PC-3 (cell line): Measurements from ENCODE around the gene SLC31A1. TPM values are rescaled to one million over a fixed set of nuclear protein-coding genes. Genes with fewer than 3 reads are reported as not detected.
"Not testable (repeated sequence)": the region's sequence is repeated elsewhere in the genome, so short reads cannot be mapped to it uniquely, and the experiment has no call there.

ENCODE experiments used
- ATAC-seq: fragments of 200-7000 bp; cut with Tn5 transposase; 2 replicates; pipeline ENCODE4 v1.9.1; 2020; ENCODE audit warnings: mild to moderate bottlenecking, moderate library complexity
- BruUV-seq: library from RNA; stranded (reverse); fragments of 400-500 nt; replicated peaks from 2 replicates; lab custom pipeline; 2021; lab: Mats Ljungman, UMichigan
- CTCF ChIA-PET: fragments of 300-600 bp; sonication (Branson Sonifier 250); formaldehyde crosslinking; loops from one replicate; lab custom pipeline; 2022; ENCODE audit warnings: antibody characterized with exemption; lab: Charles Lee
- POLR2A ChIA-PET: fragments of 300-600 bp; sonication (Branson Sonifier 250); formaldehyde crosslinking; loops from one replicate; lab custom pipeline; 2022; ENCODE audit warnings: antibody characterized with exemption; ENCODE audit not compliant: unreplicated experiment; lab: Charles Lee
- DNase-seq: peaks from one replicate; pipeline ENCODE4 v3.0.0-alpha.2; 2015
- H2AFZ ChIP-seq: fragments of 300-600 bp; sonication (generic); 2 replicates; pipeline ENCODE4 v1.6.0; 2016; ENCODE audit warnings: antibody characterized with exemption, low read length
- H3F3A ChIP-seq: fragments of 300-600 bp; sonication (generic); one replicate; pipeline ENCODE4 v1.6.0; 2017; ENCODE audit warnings: antibody characterized with exemption, low read length, control low read depth, mild to moderate bottlenecking; ENCODE audit not compliant: unreplicated experiment
- H3K27ac ChIP-seq: fragments of 300-600 bp; sonication (generic); 2 replicates; pipeline ENCODE4 v1.5.1; 2016; ENCODE audit warnings: mild to moderate bottlenecking, low read length
- H3K27me3 ChIP-seq: fragments of 300-600 bp; sonication (generic); 2 replicates; pipeline ENCODE4 v1.6.1; 2016; ENCODE audit warnings: low read length, mixed read lengths
- H3K36me3 ChIP-seq: fragments of 300-600 bp; sonication (generic); 2 replicates; pipeline ENCODE4 v1.6.1; 2016; ENCODE audit warnings: low read depth, mixed run types, low read length, mixed read lengths
- H3K4me1 ChIP-seq: fragments of 300-600 bp; sonication (generic); 2 replicates; pipeline ENCODE4 v1.5.1; 2016; ENCODE audit warnings: low read length; ENCODE audit not compliant: insufficient read depth
- H3K4me2 ChIP-seq: fragments of 300-600 bp; sonication (generic); 2 replicates; pipeline ENCODE4 v1.6.0; 2016; ENCODE audit warnings: low read length
- H3K4me3 ChIP-seq: fragments of 300-600 bp; sonication (generic); 2 replicates; pipeline ENCODE4 v1.5.1; 2016; ENCODE audit warnings: mild to moderate bottlenecking, low read length, mixed read lengths
- H3K79me2 ChIP-seq: fragments of 300-600 bp; sonication (generic); 2 replicates; pipeline ENCODE4 v1.6.1; 2017; ENCODE audit warnings: low read length, mixed read lengths
- H3K9ac ChIP-seq: fragments of 300-600 bp; sonication (generic); 2 replicates; pipeline ENCODE4 v1.6.0; 2016; ENCODE audit warnings: mild to moderate bottlenecking, low read length
- H3K9me2 ChIP-seq: fragments of 300-600 bp; sonication (generic); replicated peaks from 2 replicates; pipeline ENCODE4 v1.6.1; 2016; ENCODE audit warnings: mixed run types, low read length, mixed read lengths
- H3K9me3 ChIP-seq: fragments of 300-600 bp; sonication (generic); 2 replicates; pipeline ENCODE4 v1.6.1; 2016; ENCODE audit warnings: low read length, mixed read lengths
- H4K20me1 ChIP-seq: fragments of 300-600 bp; sonication (generic); 2 replicates; pipeline ENCODE4 v1.6.1; 2016; ENCODE audit warnings: low read length, mixed read lengths
- EZH2 ChIP-seq: fragments of 300-600 bp; sonication (generic); IDR thresholded peaks from one replicate; pipeline ENCODE4 v1.6.1; 2017; ENCODE audit warnings: antibody characterized with exemption, mild to moderate bottlenecking, low read length; ENCODE audit not compliant: unreplicated experiment
- EZH2phosphoT487 ChIP-seq: fragments of 300-600 bp; sonication (generic); IDR thresholded peaks from 2 replicates; pipeline ENCODE4 v1.6.1; 2018; ENCODE audit warnings: mild to moderate bottlenecking, antibody characterized with exemption, low read length, borderline replicate concordance
- intact Hi-C: fragments of 100-400 bp; cut with micrococcal nuclease; formaldehyde crosslinking; loops from 2 replicates; pipeline ENCODE4 v1.9.0; 2023
- total RNA-seq: library from RNA; depleted of rRNA; stranded (reverse); fragments of >200 nt; gene quantifications from 2 replicates; pipeline ENCODE4 v1.2.3, GENCODE V29; 2014
- TF ChIP-seq, protein P1 (sequence below): fragments of 300-600 bp; sonication (generic); conservative IDR thresholded peaks from 2 replicates; pipeline ENCODE4 v1.5.1; 2017; ENCODE audit warnings: antibody characterized with exemption, low read depth, mild to moderate bottlenecking, low read length

Gene SLC31A1
- total RNA-seq, 1 experiment from 2014 or later = 9.7 TPM

DNA sequence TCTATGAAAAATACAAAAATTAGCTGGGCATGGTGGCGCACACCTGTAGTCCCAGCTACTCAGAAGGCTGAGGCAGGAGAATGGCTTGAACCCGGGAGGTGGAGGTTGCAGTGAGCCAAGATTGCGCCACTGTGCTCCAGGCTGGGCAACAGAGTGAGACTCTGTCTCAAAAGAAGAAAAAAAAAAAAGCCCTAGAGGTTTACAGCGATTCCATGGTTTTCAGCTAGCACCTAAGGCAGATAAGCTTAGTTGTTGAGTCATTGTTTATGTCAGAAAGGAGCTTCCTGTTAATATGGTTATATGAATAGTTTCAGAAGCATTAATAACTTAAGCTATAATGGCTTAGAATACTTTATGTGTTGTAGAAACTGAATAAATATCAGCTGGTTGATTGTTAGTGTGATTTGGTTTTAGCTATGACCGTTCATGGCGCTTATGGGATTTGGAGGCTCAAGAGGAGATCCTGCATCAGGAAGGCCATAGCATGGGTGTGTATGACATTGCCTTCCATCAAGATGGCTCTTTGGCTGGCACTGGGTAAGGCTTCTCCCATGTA is 68.8 kb downstream of the SLC31A1 start:
- BruUV-seq = no TSS peak
- ChIA-PET CTCF (no interaction called here), POLR2A (no interaction called here)
- intact Hi-C loops = no loop called here
- H3K27ac ChIP-seq = no peak overlapping the region
- no peaks in the 10 kb centered on the region for H3K9me2 ChIP-seq
- H3K27me3 ChIP-seq = no peaks in the 10 kb centered on the region
- H3K36me3 ChIP-seq = peaks cover 64% of the 10 kb centered on the region
- no peaks in the 10 kb centered on the region for H3K79me2 ChIP-seq
- no peak overlapping the region for H3K9ac ChIP-seq
- no peak for TF ChIP-seq EZH2
- TF ChIP-seq, protein P1, sequence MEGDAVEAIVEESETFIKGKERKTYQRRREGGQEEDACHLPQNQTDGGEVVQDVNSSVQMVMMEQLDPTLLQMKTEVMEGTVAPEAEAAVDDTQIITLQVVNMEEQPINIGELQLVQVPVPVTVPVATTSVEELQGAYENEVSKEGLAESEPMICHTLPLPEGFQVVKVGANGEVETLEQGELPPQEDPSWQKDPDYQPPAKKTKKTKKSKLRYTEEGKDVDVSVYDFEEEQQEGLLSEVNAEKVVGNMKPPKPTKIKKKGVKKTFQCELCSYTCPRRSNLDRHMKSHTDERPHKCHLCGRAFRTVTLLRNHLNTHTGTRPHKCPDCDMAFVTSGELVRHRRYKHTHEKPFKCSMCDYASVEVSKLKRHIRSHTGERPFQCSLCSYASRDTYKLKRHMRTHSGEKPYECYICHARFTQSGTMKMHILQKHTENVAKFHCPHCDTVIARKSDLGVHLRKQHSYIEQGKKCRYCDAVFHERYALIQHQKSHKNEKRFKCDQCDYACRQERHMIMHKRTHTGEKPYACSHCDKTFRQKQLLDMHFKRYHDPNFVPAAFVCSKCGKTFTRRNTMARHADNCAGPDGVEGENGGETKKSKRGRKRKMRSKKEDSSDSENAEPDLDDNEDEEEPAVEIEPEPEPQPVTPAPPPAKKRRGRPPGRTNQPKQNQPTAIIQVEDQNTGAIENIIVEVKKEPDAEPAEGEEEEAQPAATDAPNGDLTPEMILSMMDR = no peak
- no peak for TF ChIP-seq EZH2phosphoT487
- no peaks in the 10 kb centered on the region for H3K4me1 ChIP-seq
- no peak overlapping the region for H3K4me3 ChIP-seq
- H3K4me2 ChIP-seq = no peak overlapping the region
- no peaks in the 10 kb centered on the region for H3F3A ChIP-seq
- no peaks in the 10 kb centered on the region for H4K20me1 ChIP-seq
- DNase-seq = no peak
- no peaks in the 10 kb centered on the region for H3K9me3 ChIP-seq
- H2AFZ ChIP-seq = no peak overlapping the region
- ATAC-seq = no peak

DNA sequence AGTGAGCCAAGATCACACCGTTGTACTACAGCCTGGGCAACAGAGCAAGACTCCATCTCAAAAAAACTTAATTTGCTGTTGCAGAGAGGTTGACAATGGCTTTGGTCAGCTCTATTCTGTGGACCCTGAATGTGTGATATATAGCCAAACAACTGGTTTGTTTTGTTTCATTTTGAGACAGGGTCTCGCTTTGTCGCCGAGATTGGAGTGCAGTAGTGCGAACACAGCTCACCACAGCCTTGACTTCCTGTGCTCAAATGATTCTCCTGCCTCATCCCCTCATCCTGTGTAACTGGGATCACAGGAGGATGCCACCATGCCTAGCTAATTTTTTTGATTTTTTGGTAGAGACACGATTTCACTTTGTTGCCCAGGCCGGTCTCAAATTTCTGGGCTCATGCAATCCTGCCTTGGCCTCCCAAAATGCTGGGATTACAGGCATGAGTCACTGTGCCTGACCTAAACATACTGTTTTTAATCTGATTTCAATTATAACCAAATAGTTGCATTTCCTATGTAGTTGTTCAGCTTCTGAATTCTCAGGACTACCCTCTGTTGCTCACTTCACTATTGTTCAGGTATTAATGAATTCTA is 72.0 kb downstream of the SLC31A1 start:
- BruUV-seq = no TSS peak
- peaks cover 40% of the 10 kb centered on the region; the same call in 1 of the 2 replicates for H3K36me3 ChIP-seq
- no peak overlapping the region for H3K4me2 ChIP-seq
- H2AFZ ChIP-seq = no peak overlapping the region
- POLR2A ChIA-PET = no interaction called here
- H3K4me1 ChIP-seq = no peaks in the 10 kb centered on the region
- intact Hi-C loops = no loop called here
- no peaks in the 10 kb centered on the region for H3K27me3 ChIP-seq
- H4K20me1 ChIP-seq = no peaks in the 10 kb centered on the region
- DNase-seq (no peak), ATAC-seq (no peak)
- no peak overlapping the region for H3K4me3 ChIP-seq
- H3K9me2 ChIP-seq = no peaks in the 10 kb centered on the region
- H3K9me3 ChIP-seq = no peaks in the 10 kb centered on the region
- no peaks in the 10 kb centered on the region for H3K79me2 ChIP-seq
- TF ChIP-seq EZH2phosphoT487 (no peak), EZH2 (no peak)
- TF ChIP-seq, protein P1 = no peak
- no peaks in the 10 kb centered on the region for H3F3A ChIP-seq
- H3K27ac ChIP-seq = no peak overlapping the region
- CTCF ChIA-PET = no interaction called here
- no peak overlapping the region for H3K9ac ChIP-seq

DNA sequence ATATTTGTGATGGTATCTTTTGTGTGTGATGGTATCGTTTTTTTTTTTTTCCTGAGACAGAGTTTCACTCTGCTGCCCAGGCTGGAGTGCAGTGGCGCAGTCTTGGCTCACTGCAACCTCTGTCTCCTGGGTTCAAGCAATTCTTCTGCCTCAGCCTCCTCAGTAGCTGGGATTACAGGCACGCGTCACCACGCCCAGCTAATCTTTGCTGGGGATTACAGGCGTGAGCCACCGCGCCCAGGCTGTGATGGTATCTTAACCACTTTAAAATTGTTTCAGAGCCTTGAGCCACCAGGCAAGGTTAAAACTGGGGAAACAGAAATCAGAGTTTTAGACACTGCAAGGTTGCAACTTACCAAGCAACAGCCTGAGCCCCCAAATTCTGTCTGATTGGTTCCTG is 74.9 kb downstream of the SLC31A1 start:
- H3K4me2 ChIP-seq, H3K79me2 ChIP-seq, H3K4me3 ChIP-seq, ATAC-seq, BruUV-seq, POLR2A ChIA-PET, H3K9me2 ChIP-seq, intact Hi-C loops, H3K27ac ChIP-seq, H4K20me1 ChIP-seq, DNase-seq, H3K9ac ChIP-seq, H3K9me3 ChIP-seq, H3K4me1 ChIP-seq, H2AFZ ChIP-seq, CTCF ChIA-PET, H3K27me3 ChIP-seq, H3F3A ChIP-seq: not testable (repeated sequence)
- 0 out of 2 replicates have a peak, but pooled peaks cover 14% of the 10 kb centered on the region for H3K36me3 ChIP-seq
